HCT116 (cell line): Measurements from ENCODE around the gene ARHGAP9.

Experiments
- CEBPB ChIP-seq: IDR thresholded peaks from 2 replicates; pipeline ENCODE4 v1.6.1; 2012; ENCODE audit warnings: low read depth
- CTCF ChIP-seq, 3 experiments: fragments of 200-600 bp in 1 of 3; sonication (generic) in 1 of 3; IDR thresholded peaks in 2 of 3; conservative IDR thresholded peaks in 1 of 3; 2 replicates each; pipeline ENCODE4 v1.5.1; 2012 to 2017; ENCODE audit warnings: low read depth in 2 of 3, low read length in 2 of 3, antibody characterized with exemption in 1 of 3, borderline replicate concordance in 1 of 3, control low read depth in 1 of 3, mild to moderate bottlenecking in 1 of 3, mixed read lengths in 1 of 3, mixed run types in 1 of 3, moderate library complexity in 1 of 3; ENCODE audit not compliant: insufficient read depth in 1 of 3
- FOSL1 ChIP-seq: IDR thresholded peaks from 2 replicates; pipeline ENCODE4 v1.6.1; 2012; ENCODE audit warnings: low read depth
- JUND ChIP-seq: IDR thresholded peaks from 2 replicates; pipeline ENCODE4 v1.6.1; 2012
- MAX ChIP-seq: IDR thresholded peaks from 2 replicates; pipeline ENCODE4 v1.6.1; 2012
- POLR2AphosphoS5 ChIP-seq: IDR thresholded peaks from 2 replicates; pipeline ENCODE4 v1.6.1; 2011; ENCODE audit warnings: mild to moderate bottlenecking, low read depth, low read length, moderate library complexity
- ZBTB33 ChIP-seq: IDR thresholded peaks from 2 replicates; pipeline ENCODE4 v1.6.1; 2011; ENCODE audit warnings: mild to moderate bottlenecking, low read length, moderate library complexity; ENCODE audit not compliant: insufficient replicate concordance; ENCODE audit errors: extremely low read depth

- no peak for TF ChIP-seq POLR2AphosphoS5
- TF ChIP-seq ZBTB33: no peak
- no peak for TF ChIP-seq JUND
- no peak for TF ChIP-seq CTCF (IDR thresholded peaks at IDR 0.05 in 2 of 3, conservative IDR thresholded peaks at IDR 0.05 in 1 of 3; ENCODE audit: borderline replicate concordance in 1 of 3, insufficient read depth in 1 of 3, low read depth in 2 of 3, low read length in 2 of 3)
- TF ChIP-seq CEBPB: no peak
- TF ChIP-seq MAX: no peak
- TF ChIP-seq FOSL1: no peak
Observed at GRCh38 chr12:57521525-57522010, 41.9 kb upstream of the ARHGAP9 start.
